Measurements from ENCODE around the gene EOMES.

EOMES gene

DNA sequence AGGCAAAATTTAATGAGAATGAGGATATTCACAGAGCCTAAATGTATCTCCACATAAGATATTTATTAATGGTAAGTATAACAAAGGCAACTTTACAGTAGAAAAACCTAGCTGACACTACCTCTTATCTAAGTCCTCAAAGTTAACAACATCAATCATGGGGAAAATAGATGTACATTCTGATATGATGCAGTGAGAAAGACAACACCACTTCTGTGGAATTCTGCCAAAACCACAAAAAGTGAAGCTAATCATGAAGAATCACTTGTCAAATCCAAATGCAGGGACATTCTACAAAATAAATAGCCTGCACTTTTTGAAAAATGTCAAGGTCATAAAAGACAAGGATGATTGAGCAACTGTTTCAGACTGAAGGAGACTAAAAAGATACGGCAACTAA, 27.5 kb upstream of the EOMES start:
- H3K4me3 ChIP-seq (ENCODE audit: low read depth, low read length) = no peak overlapping the region
- TF ChIP-seq, protein P1, sequence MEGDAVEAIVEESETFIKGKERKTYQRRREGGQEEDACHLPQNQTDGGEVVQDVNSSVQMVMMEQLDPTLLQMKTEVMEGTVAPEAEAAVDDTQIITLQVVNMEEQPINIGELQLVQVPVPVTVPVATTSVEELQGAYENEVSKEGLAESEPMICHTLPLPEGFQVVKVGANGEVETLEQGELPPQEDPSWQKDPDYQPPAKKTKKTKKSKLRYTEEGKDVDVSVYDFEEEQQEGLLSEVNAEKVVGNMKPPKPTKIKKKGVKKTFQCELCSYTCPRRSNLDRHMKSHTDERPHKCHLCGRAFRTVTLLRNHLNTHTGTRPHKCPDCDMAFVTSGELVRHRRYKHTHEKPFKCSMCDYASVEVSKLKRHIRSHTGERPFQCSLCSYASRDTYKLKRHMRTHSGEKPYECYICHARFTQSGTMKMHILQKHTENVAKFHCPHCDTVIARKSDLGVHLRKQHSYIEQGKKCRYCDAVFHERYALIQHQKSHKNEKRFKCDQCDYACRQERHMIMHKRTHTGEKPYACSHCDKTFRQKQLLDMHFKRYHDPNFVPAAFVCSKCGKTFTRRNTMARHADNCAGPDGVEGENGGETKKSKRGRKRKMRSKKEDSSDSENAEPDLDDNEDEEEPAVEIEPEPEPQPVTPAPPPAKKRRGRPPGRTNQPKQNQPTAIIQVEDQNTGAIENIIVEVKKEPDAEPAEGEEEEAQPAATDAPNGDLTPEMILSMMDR (IDR thresholded peaks at IDR 0.05; ENCODE audit: low read depth, low read length) = no peak
- DNase-seq = no peak
- H3K36me3 ChIP-seq = no peaks in the 10 kb centered on the region
- H3K9me3 ChIP-seq = no peaks in the 10 kb centered on the region
- no peaks in the 10 kb centered on the region for H3K27me3 ChIP-seq
- H3K4me1 ChIP-seq = no peaks in the 10 kb centered on the region

- Histone ChIP-seq H3K36me3 (no peaks in the 10 kb centered on the region), H3K9me3 (no peaks in the 10 kb centered on the region), H3K27me3 (no peaks in the 10 kb centered on the region), H3K4me1 (no peaks in the 10 kb centered on the region), H3K4me3 (ENCODE audit: low read depth, low read length) (no peak overlapping the region)
- TF ChIP-seq, protein P1 (IDR thresholded peaks at IDR 0.05; ENCODE audit: low read depth, low read length) = 0 out of 2 replicates have a peak, but pooled peaks have one; percentile 5
- DNase-seq = no peak
Measured at GRCh38 chr3:27746838-27747237, 24.7 kb upstream of the EOMES start.

DNA sequence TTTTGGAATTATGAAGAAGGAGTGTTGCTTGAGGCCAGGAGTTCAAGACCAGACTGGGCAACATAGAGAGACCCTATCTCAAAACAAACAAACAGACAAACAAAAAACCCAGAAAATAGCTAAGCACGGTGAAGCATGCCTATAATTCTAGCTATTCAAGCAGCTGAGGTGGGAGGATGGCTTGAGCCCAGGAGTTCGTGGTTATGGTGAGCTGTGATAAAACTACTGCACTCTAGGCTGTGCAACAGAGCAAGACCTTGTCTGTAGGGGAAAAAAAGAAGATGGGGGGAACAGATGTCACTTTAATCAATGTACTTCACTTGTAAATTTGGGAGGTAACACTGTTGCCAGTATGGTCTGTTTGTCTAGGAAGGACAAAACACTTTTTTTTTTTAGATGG, 18.7 kb upstream of the EOMES start:
- no peaks in the 10 kb centered on the region for H3K27me3 ChIP-seq
- no peak for DNase-seq
- no peak overlapping the region for H3K4me3 ChIP-seq (ENCODE audit: low read depth, low read length)
- no peaks in the 10 kb centered on the region for H3K36me3 ChIP-seq
- H3K4me1 ChIP-seq = no peaks in the 10 kb centered on the region
- TF ChIP-seq, protein P1 (IDR thresholded peaks at IDR 0.05; ENCODE audit: low read depth, low read length) = no peak
- H3K9me3 ChIP-seq = no peaks in the 10 kb centered on the region

- no peaks in the 10 kb centered on the region for H3K9me3 ChIP-seq
- H3K36me3 ChIP-seq = no peaks in the 10 kb centered on the region
- H3K4me3 ChIP-seq (ENCODE audit: low read depth, low read length) = no peak overlapping the region
- no peaks in the 10 kb centered on the region; the same call in 1 of the 2 replicates for H3K27me3 ChIP-seq
- no peaks in the 10 kb centered on the region for H3K4me1 ChIP-seq
- TF ChIP-seq, protein P1 (IDR thresholded peaks at IDR 0.05; ENCODE audit: low read depth, low read length) = no peak
- DNase-seq = no peak
Measured at GRCh38 chr3:27737091-27737490, 15.0 kb upstream of the EOMES start.

GRCh38 chr3:27730774-27731659, 8.9 kb upstream of the EOMES start:
- DNase-seq = no peak
- Histone ChIP-seq H3K27me3 (peaks cover 43% of the 10 kb centered on the region), H3K4me3 (ENCODE audit: low read depth, low read length) (no peak overlapping the region), H3K9me3 (no peaks in the 10 kb centered on the region), H3K36me3 (no peaks in the 10 kb centered on the region), H3K4me1 (no peaks in the 10 kb centered on the region)
- TF ChIP-seq, protein P1 (IDR thresholded peaks at IDR 0.05; ENCODE audit: low read depth, low read length) = no peak

All from BE2C (cell line).